CD4-positive, alpha-beta T cell (primary cell): ENCODE results near the gene CMTR1. TPM values are rescaled to one million over a fixed set of nuclear protein-coding genes. Genes with fewer than 3 reads are reported as not detected.

Source experiments
- ATAC-seq: fragments of 200-7000 bp; cut with Tn5 transposase; one replicate; pipeline ENCODE4 v1.10.0; 2022; ENCODE audit warnings: mild to moderate bottlenecking; ENCODE audit not compliant: poor library complexity
- CTCF ChIA-PET: fragments of 350-600 bp; sonication (Branson Sonifier 250); formaldehyde crosslinking; loops from one replicate; lab custom pipeline; 2021; ENCODE audit warnings: antibody characterized with exemption, inconsistent platforms; lab: Charles Lee
- POLR2A ChIA-PET: fragments of 350-600 bp; sonication (Branson Sonifier 250); formaldehyde crosslinking; loops from one replicate; lab custom pipeline; 2021; ENCODE audit warnings: antibody characterized with exemption, inconsistent platforms; lab: Charles Lee
- DNase-seq, 14 experiments: peaks; one replicate each; pipeline ENCODE4 v3.0.0-alpha.2; 2013 to 2020; ENCODE audit warnings: mixed read lengths in 2 of 14
- H3K27ac ChIP-seq, 2 donors: one replicate each; pipeline versions ENCODE4 v1.5.1 to v1.7.0; 2013; ENCODE audit warnings: low read length in 2 of 2, low read depth in 1 of 2, mild to moderate bottlenecking in 1 of 2
- H3K27me3 ChIP-seq, 2 experiments: 1 replicate in 1 of 2; 2 replicates in 1 of 2; pipeline versions ENCODE4 v1.6.1 to v1.7.0; 2013; ENCODE audit warnings: low read length in 2 of 2, control low read depth in 1 of 2, mild to moderate bottlenecking in 1 of 2, moderate library complexity in 1 of 2; ENCODE audit not compliant: insufficient read depth in 2 of 2, control insufficient read depth in 1 of 2
- H3K36me3 ChIP-seq: one replicate; pipeline ENCODE4 v1.6.1; 2013; ENCODE audit warnings: low read length, control low read depth; ENCODE audit not compliant: insufficient read depth
- H3K4me1 ChIP-seq: one replicate; pipeline ENCODE4 v1.6.1; 2013; ENCODE audit warnings: low read length, control low read depth; ENCODE audit not compliant: insufficient read depth
- H3K4me3 ChIP-seq: one replicate; pipeline ENCODE4 v1.5.1; 2013; ENCODE audit warnings: mild to moderate bottlenecking, low read length, moderate library complexity
- H3K9me3 ChIP-seq, 2 experiments: 1 replicate in 1 of 2; 2 replicates in 1 of 2; pipeline versions ENCODE4 v1.6.1 to v1.7.0; 2013; ENCODE audit warnings: low read length in 2 of 2, mild to moderate bottlenecking in 2 of 2, control low read depth in 1 of 2, moderate library complexity in 1 of 2; ENCODE audit not compliant: control insufficient read depth in 1 of 2, insufficient read depth in 1 of 2
- H3K27ac Mint-ChIP-seq: one replicate; pipeline ENCODE4 v1.8.0; 2020; ENCODE audit warnings: mixed read lengths
- H3K27me3 Mint-ChIP-seq: one replicate; pipeline ENCODE4 v1.8.0; 2021; ENCODE audit warnings: mixed read lengths
- H3K36me3 Mint-ChIP-seq: one replicate; pipeline ENCODE4 v1.8.0; 2021; ENCODE audit warnings: low read depth, mixed read lengths
- H3K4me1 Mint-ChIP-seq: one replicate; pipeline ENCODE4 v1.8.0; 2021; ENCODE audit warnings: low read depth, mixed read lengths
- H3K4me3 Mint-ChIP-seq: one replicate; pipeline ENCODE4 v1.8.0; 2020; ENCODE audit warnings: mild to moderate bottlenecking, mixed read lengths
- H3K9me3 Mint-ChIP-seq: one replicate; pipeline ENCODE4 v1.8.0; 2020; ENCODE audit warnings: mixed read lengths
- intact Hi-C, 2 experiments: fragments of 100-400 bp; cut with DNase I in 1 of 2; cut with micrococcal nuclease in 1 of 2; formaldehyde crosslinking; loops; one replicate each; pipeline versions ENCODE4 v1.15.1 to v1.9.0; 2023 to 2025; cut with DNase I, micrococcal nuclease
- total RNA-seq, 174 experiments: library from RNA in 2 of 174; stranded (reverse) in 2 of 174; gene quantifications; one replicate each; pipeline ENCODE4 v1.2.3 and lab custom pipeline; 2021 to 2026
- TF ChIP-seq, protein P1 (sequence below): fragments of 200-600 bp; IDR thresholded peaks from one replicate; pipeline ENCODE4 v1.8.0; 2022; ENCODE audit warnings: antibody characterized with exemption, mild to moderate bottlenecking

Gene CMTR1
- total RNA-seq, 2 experiments from 2014 or later, result 79.7 to 80.3 TPM

DNA sequence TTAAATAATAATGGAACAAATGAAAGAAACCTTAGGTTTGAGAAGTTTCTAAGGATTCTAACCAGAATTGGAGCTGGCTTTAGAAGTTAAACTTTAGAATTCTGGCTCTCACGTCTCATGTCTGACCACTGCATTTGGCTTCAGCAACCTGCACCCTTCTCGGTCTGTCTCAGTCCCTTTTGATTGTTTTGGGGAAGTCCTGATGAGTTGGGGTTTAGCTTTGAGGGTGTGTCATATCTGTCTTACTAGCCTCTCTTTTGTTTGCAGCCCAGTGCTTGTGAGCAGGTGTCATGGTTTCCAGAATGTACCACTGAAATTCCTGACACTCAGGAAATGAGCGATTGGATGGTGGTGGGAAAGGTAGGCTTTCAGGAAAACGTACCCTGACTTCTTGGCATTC, 17.0 kb downstream of the CMTR1 start:
- no peaks in the 10 kb centered on the region for H3K9me3 ChIP-seq
- H3K4me1 ChIP-seq, result no peaks in the 10 kb centered on the region
- no peak overlapping the region for H3K27ac Mint-ChIP-seq
- H3K27ac ChIP-seq, result no peak overlapping the region
- H3K36me3 Mint-ChIP-seq, result peaks cover 93% of the 10 kb centered on the region
- intact Hi-C loops, result no loop called here
- POLR2A ChIA-PET, result interaction anchor here (0.9 kb wide), 1 partner anchor 16 kb away, joined by 3 read pairs; no protein-coding TSS in a partner anchor
- DNase-seq, result no peak
- no peaks in the 10 kb centered on the region for H3K9me3 Mint-ChIP-seq
- TF ChIP-seq, protein P1, sequence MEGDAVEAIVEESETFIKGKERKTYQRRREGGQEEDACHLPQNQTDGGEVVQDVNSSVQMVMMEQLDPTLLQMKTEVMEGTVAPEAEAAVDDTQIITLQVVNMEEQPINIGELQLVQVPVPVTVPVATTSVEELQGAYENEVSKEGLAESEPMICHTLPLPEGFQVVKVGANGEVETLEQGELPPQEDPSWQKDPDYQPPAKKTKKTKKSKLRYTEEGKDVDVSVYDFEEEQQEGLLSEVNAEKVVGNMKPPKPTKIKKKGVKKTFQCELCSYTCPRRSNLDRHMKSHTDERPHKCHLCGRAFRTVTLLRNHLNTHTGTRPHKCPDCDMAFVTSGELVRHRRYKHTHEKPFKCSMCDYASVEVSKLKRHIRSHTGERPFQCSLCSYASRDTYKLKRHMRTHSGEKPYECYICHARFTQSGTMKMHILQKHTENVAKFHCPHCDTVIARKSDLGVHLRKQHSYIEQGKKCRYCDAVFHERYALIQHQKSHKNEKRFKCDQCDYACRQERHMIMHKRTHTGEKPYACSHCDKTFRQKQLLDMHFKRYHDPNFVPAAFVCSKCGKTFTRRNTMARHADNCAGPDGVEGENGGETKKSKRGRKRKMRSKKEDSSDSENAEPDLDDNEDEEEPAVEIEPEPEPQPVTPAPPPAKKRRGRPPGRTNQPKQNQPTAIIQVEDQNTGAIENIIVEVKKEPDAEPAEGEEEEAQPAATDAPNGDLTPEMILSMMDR, result no peak
- H3K27me3 ChIP-seq, result no peaks in the 10 kb centered on the region
- peaks cover 90% of the 10 kb centered on the region for H3K36me3 ChIP-seq
- H3K4me3 Mint-ChIP-seq, result no peak overlapping the region
- no peak overlapping the region for H3K4me3 ChIP-seq
- no peaks in the 10 kb centered on the region for H3K27me3 Mint-ChIP-seq
- H3K4me1 Mint-ChIP-seq, result no peaks in the 10 kb centered on the region
- no peak for ATAC-seq
- CTCF ChIA-PET, result no interaction called here

DNA sequence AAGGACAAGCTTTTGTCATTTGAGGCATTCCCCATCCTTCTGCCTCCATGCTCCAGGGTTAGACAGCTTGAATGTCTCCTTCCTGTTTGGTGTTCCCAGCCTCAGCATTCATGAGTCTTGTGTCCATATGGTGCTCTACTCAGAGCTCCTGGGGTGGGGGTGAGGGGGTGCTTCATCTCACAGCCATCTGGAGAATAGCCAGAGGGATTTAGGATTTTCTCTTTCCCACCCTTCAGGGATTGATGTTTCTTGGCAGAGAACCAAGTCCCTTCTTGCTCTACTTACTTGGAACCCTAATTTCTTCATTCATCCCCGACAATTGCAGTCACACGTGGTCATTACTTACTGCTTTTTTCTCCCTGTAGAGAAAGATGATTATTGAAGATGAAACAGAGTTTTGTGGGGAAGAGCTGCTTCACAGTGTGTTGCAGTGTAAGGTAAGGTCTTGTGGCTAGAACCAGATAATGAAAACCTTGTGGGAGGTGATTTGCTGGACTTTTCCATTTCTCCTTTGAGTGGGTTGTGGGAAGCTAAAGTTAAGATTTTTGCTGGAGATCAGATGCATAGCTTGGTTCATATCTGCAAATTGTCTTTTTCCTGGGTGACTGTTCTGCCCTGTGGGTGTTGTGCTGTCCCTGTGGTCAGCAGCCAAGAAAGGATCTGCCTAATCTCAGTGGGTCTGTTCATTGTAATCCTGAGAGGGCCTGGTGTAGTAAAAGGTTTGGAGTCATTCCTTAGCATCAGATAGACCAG, 18.6 kb downstream of the CMTR1 start:
- Histone ChIP-seq H3K9me3 (no peaks in the 10 kb centered on the region), H3K4me3 (no peak overlapping the region), H3K27me3 (no peaks in the 10 kb centered on the region), H3K36me3 (peaks cover 90% of the 10 kb centered on the region), H3K27ac (no peak overlapping the region), H3K4me1 (no peaks in the 10 kb centered on the region)
- CTCF ChIA-PET, result no interaction called here
- POLR2A ChIA-PET, result no interaction called here
- TF ChIP-seq, protein P1, result no peak
- no peak for DNase-seq
- no peaks in the 10 kb centered on the region for H3K9me3 Mint-ChIP-seq
- H3K4me1 Mint-ChIP-seq, result no peaks in the 10 kb centered on the region
- H3K4me3 Mint-ChIP-seq, result no peak overlapping the region
- no peak for ATAC-seq
- peaks cover 93% of the 10 kb centered on the region for H3K36me3 Mint-ChIP-seq
- no peak overlapping the region for H3K27ac Mint-ChIP-seq
- intact Hi-C loops, result no loop called here
- no peaks in the 10 kb centered on the region for H3K27me3 Mint-ChIP-seq

DNA sequence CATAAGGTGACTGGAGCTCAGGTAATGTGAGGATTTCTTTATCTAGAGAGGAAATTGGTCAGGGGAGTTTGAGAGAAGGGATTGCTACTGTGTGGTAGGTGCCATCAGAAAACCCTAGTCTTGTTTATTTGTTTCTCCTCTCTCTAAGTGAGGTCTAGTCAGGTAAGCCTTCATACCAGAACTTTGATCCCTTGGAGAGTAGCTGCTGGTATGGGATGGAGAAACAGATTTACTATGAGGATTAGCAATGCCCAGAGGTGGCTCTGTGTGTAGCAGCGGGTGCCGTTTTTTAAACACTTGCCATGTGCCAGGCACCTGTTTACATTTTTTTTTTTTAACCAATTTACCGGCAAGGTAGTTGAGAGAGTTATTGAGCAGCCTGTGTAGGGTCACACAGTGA, 19.5 kb downstream of the CMTR1 start:
- DNase-seq, result no peak
- intact Hi-C loops, result no loop called here
- no peaks in the 10 kb centered on the region for H3K27me3 Mint-ChIP-seq
- H3K27ac Mint-ChIP-seq, result no peak overlapping the region
- TF ChIP-seq, protein P1, result no peak
- H3K36me3 Mint-ChIP-seq, result peaks cover 93% of the 10 kb centered on the region
- Histone ChIP-seq H3K4me3 (no peak overlapping the region), H3K4me1 (no peaks in the 10 kb centered on the region), H3K27ac (no peak overlapping the region), H3K36me3 (peaks cover 91% of the 10 kb centered on the region), H3K9me3 (no peaks in the 10 kb centered on the region), H3K27me3 (no peaks in the 10 kb centered on the region)
- H3K9me3 Mint-ChIP-seq, result no peaks in the 10 kb centered on the region
- POLR2A ChIA-PET, result no interaction called here
- no peak for ATAC-seq
- CTCF ChIA-PET, result no interaction called here
- H3K4me1 Mint-ChIP-seq, result no peaks in the 10 kb centered on the region
- H3K4me3 Mint-ChIP-seq, result no peak overlapping the region
